Measurements from ENCODE around the gene COL5A1.
"Not testable (repeated sequence)": the region's sequence is repeated elsewhere in the genome, so short reads cannot be mapped to it uniquely, and the experiment has no call there.

Gene COL5A1

DNA sequence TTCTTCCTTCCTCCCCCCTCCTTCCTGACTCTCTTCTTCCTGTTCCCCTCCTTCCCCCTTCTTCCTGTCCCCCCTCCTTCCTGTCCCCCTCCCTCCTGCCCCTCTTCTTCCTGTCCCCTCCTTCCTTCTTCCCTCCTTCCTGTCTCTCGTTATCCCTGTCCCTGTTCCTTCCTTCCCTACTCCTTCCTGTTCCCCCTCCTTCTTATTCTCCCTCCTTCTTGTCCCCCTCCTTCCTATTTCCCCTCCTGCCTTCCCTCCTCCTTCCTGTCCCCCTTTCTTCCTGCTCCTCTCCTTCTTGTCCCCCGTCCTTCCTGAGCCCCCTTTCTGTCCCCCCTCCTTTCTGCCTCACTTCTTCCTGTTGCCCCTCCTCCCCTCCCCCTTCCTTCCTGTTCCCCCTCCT lies 70.6 kb downstream of the COL5A1 start:
- DNase-seq: no peak

- no peak for DNase-seq
Observed at GRCh38 chr9:134712926-134713325, 71.3 kb downstream of the COL5A1 start.

- DNase-seq: not testable (repeated sequence)
Observed at GRCh38 chr9:134715536-134715935, 73.9 kb downstream of the COL5A1 start.

- no peak for DNase-seq
Observed at GRCh38 chr9:134716067-134716466, 74.5 kb downstream of the COL5A1 start.

DNA sequence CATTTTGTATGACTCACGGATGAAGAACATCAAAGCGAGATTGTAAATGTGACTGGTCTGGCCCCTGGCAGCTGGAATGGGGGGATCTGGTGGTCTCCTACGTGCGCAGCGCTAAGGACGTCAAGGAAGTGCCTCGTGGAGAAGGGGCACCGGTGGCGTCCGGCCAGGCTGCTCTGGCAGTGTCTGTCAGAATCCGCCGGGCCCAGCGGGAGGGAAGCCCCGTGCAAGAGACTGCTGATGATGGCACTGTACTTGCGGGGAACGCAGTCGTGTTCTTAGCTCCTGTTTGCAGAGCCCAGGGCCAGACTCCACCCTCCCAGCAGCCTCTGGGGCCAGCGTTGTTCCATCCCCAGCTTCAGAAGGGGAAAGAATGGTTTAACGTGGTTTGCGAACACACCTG lies 75.5 kb downstream of the COL5A1 start:
- no peak for DNase-seq

GRCh38 chr9:134717924-134718645 lies 76.5 kb downstream of the COL5A1 start:
- DNase-seq: no peak

DNA sequence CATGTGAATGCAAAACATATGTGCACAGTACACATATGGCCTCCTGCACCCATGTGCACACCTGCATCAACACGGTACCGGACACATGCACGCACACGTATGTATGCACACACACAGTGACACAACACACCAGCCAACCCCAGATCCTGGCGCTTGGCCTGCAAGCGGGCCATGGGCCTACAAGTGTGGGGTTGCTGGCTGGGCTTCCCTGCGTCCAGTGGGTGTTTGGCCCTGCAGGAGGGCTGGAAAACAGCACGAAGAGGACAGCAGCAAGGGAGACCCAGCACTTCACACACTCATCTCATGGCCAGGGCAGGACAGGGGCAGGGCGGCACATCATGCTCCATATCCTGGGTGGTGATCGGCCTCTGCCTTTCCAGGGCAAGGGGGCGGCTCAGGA lies 77.7 kb downstream of the COL5A1 start:
- DNase-seq: no peak

- DNase-seq: no peak
Observed at GRCh38 chr9:134720136-134720753, 78.6 kb downstream of the COL5A1 start.

DNA sequence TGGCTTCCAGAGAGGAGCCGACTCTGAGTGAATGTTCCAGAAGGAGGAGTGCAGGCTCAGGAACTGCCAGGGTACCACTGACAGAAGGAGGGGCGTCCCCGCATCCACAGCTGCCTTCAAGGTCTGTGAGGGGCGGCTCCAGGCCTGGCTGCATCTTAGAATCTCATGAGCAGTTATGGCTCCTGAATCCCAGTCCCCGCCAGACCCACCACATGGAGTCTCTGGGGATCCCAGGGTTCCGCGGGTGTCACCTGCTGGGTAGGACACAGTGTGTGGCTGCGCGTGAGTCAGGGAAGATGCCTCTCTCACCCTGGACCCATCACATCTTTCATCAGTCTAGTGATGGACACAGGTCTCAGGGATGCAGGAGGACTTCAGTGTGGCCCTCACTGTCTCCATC lies 79.2 kb downstream of the COL5A1 start:
- DNase-seq: no peak

GRCh38 chr9:134721344-134721743 lies 79.7 kb downstream of the COL5A1 start:
- no peak for DNase-seq

- DNase-seq: no peak
Observed at GRCh38 chr9:134722120-134722701, 80.6 kb downstream of the COL5A1 start.

DNA sequence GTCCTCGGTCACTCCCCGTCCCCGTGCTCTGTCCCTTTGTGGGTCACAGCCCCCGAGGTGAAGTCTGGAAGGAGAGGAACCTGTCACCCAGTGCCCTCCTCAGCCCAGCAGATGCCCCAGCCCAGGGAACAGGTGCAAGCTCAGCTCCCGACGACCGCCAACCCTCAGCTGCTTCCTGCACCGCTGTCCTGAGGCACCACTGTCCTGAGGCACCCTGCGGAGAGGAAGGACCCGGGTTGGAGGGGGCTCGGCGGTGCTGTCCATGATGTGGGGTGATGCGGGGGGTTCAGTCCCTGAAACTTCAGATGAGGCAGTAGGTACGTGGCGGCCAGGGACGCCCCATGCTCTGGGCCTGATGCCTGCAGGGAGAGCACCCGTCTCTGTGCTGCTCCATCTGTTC lies 81.4 kb downstream of the COL5A1 start:
- DNase-seq: no peak

DNA sequence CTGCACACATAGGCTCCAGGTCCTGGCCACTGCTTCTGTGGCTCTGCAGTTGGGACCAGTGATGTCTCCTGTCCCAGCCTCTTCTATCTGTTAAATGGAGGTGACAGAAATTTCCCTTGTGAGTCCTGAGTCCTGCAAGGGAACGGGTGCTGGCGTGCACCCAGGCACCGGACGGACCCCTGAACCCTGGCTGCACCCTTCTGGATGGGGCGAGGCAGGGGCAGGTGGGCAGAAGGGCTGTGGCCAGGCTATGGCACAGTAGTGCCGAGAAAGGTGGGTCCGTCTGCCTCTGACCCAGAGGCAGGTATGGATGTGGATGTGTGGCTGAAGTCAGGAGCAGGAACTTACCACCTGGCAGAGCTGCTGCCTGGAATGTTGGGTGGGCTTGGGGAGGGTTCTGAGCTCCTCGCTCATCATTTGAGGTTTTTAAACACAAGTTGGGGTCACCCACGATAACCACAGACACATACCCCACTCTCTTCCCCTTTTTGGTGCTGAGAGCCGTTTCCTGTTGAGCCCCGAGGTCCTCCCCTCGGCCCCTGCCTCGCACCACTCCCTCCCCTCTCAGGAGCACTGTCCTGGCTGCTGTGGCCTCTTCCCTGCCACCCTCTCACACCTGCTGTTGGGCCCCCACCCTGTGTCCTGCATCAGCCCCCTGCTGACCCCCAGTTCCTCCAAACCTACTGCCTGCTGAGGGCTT lies 82.0 kb downstream of the COL5A1 start:
- DNase-seq: no peak

GRCh38 chr9:134724202-134724911 lies 82.8 kb downstream of the COL5A1 start:
- DNase-seq: no peak

- no peak for DNase-seq
Observed at GRCh38 chr9:134724912-134725604, 83.5 kb downstream of the COL5A1 start.

- DNase-seq: peak; percentile 21
Observed at GRCh38 chr9:134725605-134725940, 84.0 kb downstream of the COL5A1 start.

DNA sequence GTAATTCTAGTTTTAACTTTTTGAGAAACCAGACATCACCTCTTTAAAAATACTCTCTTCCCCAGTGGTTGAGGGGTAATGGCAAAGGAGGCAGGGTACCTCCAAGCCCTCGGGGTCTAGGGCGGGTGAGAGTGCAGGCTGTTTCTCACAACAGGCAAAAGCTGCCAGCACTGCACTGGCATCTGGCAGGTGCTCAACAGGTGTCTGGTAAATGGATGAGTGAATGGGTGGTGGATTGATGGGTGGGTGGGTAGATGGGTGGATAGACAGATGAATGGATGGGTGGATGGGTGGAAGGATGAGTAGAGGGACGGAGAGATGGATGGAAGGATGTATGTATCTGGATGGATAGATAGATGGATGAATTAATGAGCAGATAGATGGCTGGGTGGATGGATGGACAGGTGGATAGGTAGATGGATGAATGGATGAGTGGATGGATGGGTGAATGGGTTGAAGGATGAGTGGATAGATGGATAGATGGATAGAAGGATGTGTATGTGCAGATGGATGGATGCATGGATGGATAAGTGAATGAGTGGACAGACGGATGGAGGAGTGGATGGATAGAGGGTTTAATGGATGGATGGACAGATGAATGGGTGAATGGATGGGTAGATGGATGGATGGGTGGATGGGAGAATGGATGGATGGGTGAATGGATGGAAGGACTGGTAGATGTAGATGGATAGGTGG lies 84.6 kb downstream of the COL5A1 start:
- no peak for DNase-seq

GRCh38 chr9:134726722-134727034 lies 85.1 kb downstream of the COL5A1 start:
- no peak for DNase-seq

DNA sequence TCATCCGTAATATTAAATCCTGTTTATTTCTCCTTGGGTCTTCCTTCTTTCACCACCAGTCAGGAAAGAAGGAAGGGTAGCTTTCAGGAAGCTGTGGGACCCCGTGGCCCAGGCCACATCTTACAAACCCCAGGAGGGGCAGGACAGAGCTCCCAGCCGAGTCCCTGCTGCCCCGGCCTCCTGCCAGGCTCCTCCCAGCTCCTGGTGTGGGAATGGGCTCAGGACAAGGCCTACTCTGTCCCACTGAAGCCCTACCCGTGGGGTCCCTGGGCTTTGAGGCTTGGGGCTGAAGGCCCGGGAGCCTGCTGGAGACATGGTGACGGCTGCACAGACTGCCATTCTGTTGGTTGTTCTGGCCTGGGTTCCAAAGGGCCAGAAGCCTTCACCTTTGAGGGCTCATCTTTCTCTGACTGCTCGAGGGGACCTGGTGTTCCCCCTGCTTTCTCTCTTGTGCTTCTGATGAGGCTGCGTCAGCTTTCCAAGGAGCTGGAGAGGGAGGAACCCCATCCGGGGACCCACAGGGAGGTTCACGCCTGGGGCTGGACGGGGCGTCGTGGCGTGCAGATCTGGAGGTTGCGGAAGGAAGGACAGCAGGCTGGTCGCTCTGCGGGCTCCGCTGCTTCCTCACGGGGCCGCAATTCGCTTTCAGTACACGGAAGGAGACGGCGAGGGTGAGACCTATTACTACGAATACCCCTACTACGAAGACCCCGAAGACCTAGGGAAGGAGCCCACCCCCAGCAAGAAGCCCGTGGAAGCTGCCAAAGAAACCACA lies 86.6 kb downstream of the COL5A1 start:
- no peak for DNase-seq

DNA sequence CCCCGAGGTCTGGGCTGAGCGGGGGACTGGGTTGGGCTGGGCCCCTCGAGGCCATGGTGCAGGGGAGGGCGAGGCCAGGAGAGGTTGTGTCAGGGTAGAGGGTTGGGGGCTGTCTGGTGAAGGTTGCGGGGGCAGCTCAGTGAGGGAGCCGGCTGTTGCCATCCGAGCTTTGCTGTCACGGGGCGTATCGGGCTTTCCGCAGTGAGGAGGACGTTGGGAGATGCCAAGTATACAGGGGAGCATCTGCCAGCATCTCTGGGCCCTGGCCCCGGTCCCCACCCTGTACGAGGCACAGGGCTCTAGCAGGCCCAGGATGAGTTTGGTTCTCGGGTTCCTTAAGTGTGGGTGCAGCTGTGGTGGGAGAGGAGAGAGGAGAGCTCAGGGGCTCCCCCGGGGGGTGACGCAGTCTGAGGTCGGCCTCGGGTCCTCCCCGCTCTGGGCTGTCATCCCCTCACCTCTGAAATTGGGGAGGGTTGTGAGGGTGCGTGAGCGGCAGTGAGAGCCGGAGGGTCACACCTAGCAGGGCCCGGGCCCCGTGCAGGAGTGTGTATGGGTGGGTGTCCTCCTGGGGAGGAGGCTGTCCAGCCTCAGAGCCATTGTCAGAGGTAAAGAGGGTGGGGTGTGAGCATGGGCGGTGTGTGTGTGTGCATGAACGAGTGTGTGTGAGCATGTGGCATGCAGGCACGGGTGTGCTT lies 87.3 kb downstream of the COL5A1 start:
- DNase-seq: no peak
